ENCODE measurements around the gene BTN3A1. TPM values are rescaled to one million over a fixed set of nuclear protein-coding genes. Genes with fewer than 3 reads are reported as not detected.
"Not testable (repeated sequence)": the region's sequence is repeated elsewhere in the genome, so short reads cannot be mapped to it uniquely, and the experiment has no call there.

BTN3A1 gene
- total RNA-seq, 4 donors from 2014 or later, result 5.3 to 12.9 (median 6.9) TPM

DNA sequence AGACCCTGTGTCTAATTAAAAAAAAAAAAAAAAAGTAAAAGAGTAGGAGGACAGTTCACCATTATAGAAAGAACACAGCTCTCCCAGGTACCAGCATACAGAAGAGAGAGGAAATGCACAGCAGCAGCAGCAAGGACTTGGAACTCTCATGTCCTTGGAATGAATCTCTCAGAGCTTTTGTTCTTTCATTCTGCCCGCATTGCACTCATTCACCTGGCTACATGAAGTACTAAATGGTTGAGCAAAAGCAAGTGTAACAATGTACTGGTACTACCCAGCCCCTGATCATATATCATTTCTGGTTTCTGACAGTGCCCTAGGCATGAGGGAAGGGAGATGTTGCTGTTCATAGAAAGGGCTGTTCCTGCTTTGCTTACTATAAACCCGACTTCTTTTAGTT lies 26.1 kb downstream of the BTN3A1 start:
- H3K27me3 ChIP-seq, result no peaks in the 10 kb centered on the region
- no peak for DNase-seq (ENCODE audit: extremely low spot score)
- H3K36me3 ChIP-seq, result peaks cover 7 to 55% (median 35%) of the 10 kb centered on the region in 4 donors
- 96% methylated on average over 2 of the region's 2 CpGs for WGBS
- H3K27ac ChIP-seq (replicated peaks in 1 of 4), result no peak overlapping the region
- intact Hi-C loops (cut with DNase I), result no loop called here
- no peak overlapping the region for H3K4me3 ChIP-seq
- peaks cover 6 to 37% (median 14%) of the 10 kb centered on the region in 4 donors for H3K4me1 ChIP-seq
- H3K9me3 ChIP-seq, result no peaks in the 10 kb centered on the region
- TF ChIP-seq POLR2AphosphoS5 (IDR thresholded peaks at IDR 0.05), result no peak
- TF ChIP-seq EP300 (IDR thresholded peaks at IDR 0.05), result no peak
- TF ChIP-seq, protein P1, sequence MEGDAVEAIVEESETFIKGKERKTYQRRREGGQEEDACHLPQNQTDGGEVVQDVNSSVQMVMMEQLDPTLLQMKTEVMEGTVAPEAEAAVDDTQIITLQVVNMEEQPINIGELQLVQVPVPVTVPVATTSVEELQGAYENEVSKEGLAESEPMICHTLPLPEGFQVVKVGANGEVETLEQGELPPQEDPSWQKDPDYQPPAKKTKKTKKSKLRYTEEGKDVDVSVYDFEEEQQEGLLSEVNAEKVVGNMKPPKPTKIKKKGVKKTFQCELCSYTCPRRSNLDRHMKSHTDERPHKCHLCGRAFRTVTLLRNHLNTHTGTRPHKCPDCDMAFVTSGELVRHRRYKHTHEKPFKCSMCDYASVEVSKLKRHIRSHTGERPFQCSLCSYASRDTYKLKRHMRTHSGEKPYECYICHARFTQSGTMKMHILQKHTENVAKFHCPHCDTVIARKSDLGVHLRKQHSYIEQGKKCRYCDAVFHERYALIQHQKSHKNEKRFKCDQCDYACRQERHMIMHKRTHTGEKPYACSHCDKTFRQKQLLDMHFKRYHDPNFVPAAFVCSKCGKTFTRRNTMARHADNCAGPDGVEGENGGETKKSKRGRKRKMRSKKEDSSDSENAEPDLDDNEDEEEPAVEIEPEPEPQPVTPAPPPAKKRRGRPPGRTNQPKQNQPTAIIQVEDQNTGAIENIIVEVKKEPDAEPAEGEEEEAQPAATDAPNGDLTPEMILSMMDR (IDR thresholded peaks at IDR 0.05), result no peak
- no peak for TF ChIP-seq POLR2A (IDR thresholded peaks at IDR 0.05; ENCODE audit: low read depth)

GRCh38 chr6:26430787-26431186 lies 28.7 kb downstream of the BTN3A1 start:
- 72% methylated on average over 5 of the region's 5 CpGs for WGBS

DNA sequence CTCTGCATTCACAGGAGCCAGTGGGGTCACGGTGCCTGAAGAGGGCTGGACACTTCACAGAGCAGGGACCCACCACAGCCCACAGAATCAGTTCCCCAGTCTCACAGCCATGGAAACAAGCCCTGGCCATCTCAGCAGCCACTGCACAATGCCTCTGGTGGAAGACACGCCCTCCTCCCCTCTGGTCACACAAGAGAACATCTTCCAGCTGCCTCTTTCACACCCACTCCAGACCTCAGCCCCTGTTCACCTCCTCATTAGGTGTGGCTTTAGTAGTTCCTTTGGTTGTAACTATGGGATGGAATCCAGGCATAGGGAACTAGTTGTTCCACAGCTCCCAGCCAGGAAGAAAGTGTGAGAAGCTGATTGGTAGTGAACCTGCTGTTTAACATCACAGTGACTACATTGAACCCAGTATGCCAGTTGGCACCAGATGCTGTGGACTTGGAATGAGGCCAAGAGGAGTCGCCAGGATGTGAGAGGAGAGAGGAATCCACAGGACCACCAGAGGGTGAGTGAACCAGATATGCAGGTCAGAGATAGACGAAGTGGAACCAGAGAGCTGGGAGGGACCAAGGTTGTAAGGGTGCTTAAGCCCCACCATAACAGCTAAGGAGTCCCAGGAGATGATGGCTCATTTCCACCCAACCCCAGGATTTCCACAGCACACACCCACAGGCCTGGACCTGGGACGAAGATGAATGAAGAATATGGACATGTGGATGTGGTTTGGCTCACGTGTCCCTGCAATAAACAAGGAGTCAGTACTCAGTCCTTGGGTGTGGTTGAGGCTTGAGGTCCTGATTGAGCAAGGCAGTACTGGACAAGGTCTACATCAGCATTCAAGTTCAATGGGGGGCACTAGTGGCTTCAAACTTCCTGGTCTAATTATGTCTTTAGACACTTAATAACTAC lies 29.4 kb downstream of the BTN3A1 start:
- H3K36me3 ChIP-seq, result peaks cover 7 to 51% (median 35%) of the 10 kb centered on the region in 4 donors
- intact Hi-C loops (cut with DNase I), result no loop called here

More at GRCh38 chr6:26430787-26431186, 28.7 kb downstream of the BTN3A1 start:
- Histone ChIP-seq H3K9me3 (no peaks in the 10 kb centered on the region), H3K4me1 (peaks cover 0 to 13% (median 2%) of the 10 kb centered on the region in 4 donors), H3K27ac (replicated peaks in 1 of 4) (no peak overlapping the region), H3K4me3 (no peak overlapping the region), H3K36me3 (peaks cover 7 to 55% (median 35%) of the 10 kb centered on the region in 4 donors), H3K27me3 (no peaks in the 10 kb centered on the region)
- intact Hi-C loops (cut with DNase I), result no loop called here
- no peak for DNase-seq (ENCODE audit: extremely low spot score)
- TF ChIP-seq, protein P1 (IDR thresholded peaks at IDR 0.05), result no peak
- TF ChIP-seq POLR2AphosphoS5 (IDR thresholded peaks at IDR 0.05), result no peak
- no peak for TF ChIP-seq POLR2A (IDR thresholded peaks at IDR 0.05; ENCODE audit: low read depth)
- no peak for TF ChIP-seq EP300 (IDR thresholded peaks at IDR 0.05)

GRCh38 chr6:26432627-26433201 lies 30.6 kb downstream of the BTN3A1 start:
- no peaks in the 10 kb centered on the region for H3K27me3 ChIP-seq
- H3K4me1 ChIP-seq, result peaks cover 0 to 12% (median 2%) of the 10 kb centered on the region in 4 donors
- no peak for DNase-seq (ENCODE audit: extremely low spot score)
- no peak overlapping the region for H3K4me3 ChIP-seq
- no peaks in the 10 kb centered on the region for H3K9me3 ChIP-seq
- intact Hi-C loops (cut with DNase I), result no loop called here
- WGBS, result 89% methylated on average over 5 of the region's 5 CpGs
- peaks cover 7 to 41% (median 25%) of the 10 kb centered on the region in 4 donors for H3K36me3 ChIP-seq
- no peak for TF ChIP-seq EP300 (IDR thresholded peaks at IDR 0.05)
- TF ChIP-seq, protein P1 (IDR thresholded peaks at IDR 0.05), result no peak
- TF ChIP-seq POLR2A (IDR thresholded peaks at IDR 0.05; ENCODE audit: low read depth), result no peak
- no peak for TF ChIP-seq POLR2AphosphoS5 (IDR thresholded peaks at IDR 0.05)
- no peak overlapping the region for H3K27ac ChIP-seq (replicated peaks in 1 of 4)

More for the DNA sequence above, 29.4 kb downstream of the BTN3A1 start:
- Histone ChIP-seq H3K9me3 (no peaks in the 10 kb centered on the region), H3K4me1 (peaks cover 0 to 12% (median 2%) of the 10 kb centered on the region in 4 donors), H3K27ac (replicated peaks in 1 of 4) (no peak overlapping the region), H3K27me3 (no peaks in the 10 kb centered on the region), H3K4me3 (no peak overlapping the region)
- TF ChIP-seq, protein P1 (IDR thresholded peaks at IDR 0.05), result no peak
- TF ChIP-seq POLR2A (IDR thresholded peaks at IDR 0.05; ENCODE audit: low read depth) (no peak), POLR2AphosphoS5 (IDR thresholded peaks at IDR 0.05) (no peak), EP300 (IDR thresholded peaks at IDR 0.05) (no peak)
- no peak for DNase-seq (ENCODE audit: extremely low spot score)
- 86% methylated on average over 6 of the region's 6 CpGs for WGBS

- H3K4me3 ChIP-seq; intact Hi-C loops (cut with DNase I); DNase-seq (ENCODE audit: extremely low spot score); H3K9me3 ChIP-seq; H3K27ac ChIP-seq (replicated peaks in 1 of 4); H3K27me3 ChIP-seq: not testable (repeated sequence)
- WGBS, result 96% methylated on average over 8 of the region's 8 CpGs
- Histone ChIP-seq H3K4me1 (peaks cover 0 to 12% (median 2%) of the 10 kb centered on the region in 4 donors), H3K36me3 (peaks cover 0 to 31% (median 20%) of the 10 kb centered on the region in 4 donors)
These were observed 31.6 kb downstream of the BTN3A1 start for GRCh38 chr6:26433680-26434079.

Data from esophagus muscularis mucosa (tissue), 4 donors.